ENCODE measurements around the gene CEP250. TPM values are rescaled to one million over a fixed set of nuclear protein-coding genes. Genes with fewer than 3 reads are reported as not detected.
A peak's percentile ranks its signal among the peaks of the same experiment; 100 is the strongest.

The CEP250 gene
- total and polyA plus RNA-seq, 4 donors, result 16.2 to 32.5 (median 19.9) TPM

DNA sequence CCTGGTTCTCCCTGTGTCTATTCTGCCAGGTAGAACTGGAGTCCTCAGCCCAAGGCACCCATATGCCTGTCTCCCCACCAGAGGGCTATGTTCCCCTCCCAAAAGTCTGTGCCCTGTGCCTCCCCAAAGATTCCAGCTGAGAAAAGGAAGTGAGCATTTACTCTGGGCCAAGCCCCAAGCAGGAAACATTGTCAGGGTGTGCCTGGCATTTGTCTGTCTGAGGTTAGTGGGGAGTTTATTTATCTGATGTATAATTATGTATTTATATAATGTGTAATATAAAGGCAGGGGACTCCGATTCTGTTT lies 23.0 kb upstream of the CEP250 start:
- no peaks in the 10 kb centered on the region for H3K36me3 ChIP-seq (ENCODE audit: control insufficient read depth in 1 of 2, insufficient read depth in 2 of 2, low read length in 1 of 2)
- DNase-seq (no peak), ATAC-seq (ENCODE audit: low FRiP score) (no peak)
- whole genome bisulfite sequencing, 2 donors, result 76 to 82% methylated on average over 1 of the region's 1 CpG
- no peak overlapping the region for H3K27ac ChIP-seq (ENCODE audit: low read depth in 1 of 2, low read length in 2 of 2)
- H3K4me1 ChIP-seq (ENCODE audit: control insufficient read depth in 1 of 2, insufficient read depth in 2 of 2, low read length in 2 of 2), result no peaks in the 10 kb centered on the region
- intact Hi-C loops (cut with DNase I), result no loop called here
- H3K27me3 ChIP-seq (ENCODE audit: control insufficient read depth in 1 of 2, insufficient read depth in 2 of 2, low read length in 1 of 2), result no peaks in the 10 kb centered on the region
- no peak overlapping the region for H3K4me3 ChIP-seq (ENCODE audit: low read length in 2 of 2)
- H3K9me3 ChIP-seq (ENCODE audit: control insufficient read depth, low read length), result no peaks in the 10 kb centered on the region

DNA sequence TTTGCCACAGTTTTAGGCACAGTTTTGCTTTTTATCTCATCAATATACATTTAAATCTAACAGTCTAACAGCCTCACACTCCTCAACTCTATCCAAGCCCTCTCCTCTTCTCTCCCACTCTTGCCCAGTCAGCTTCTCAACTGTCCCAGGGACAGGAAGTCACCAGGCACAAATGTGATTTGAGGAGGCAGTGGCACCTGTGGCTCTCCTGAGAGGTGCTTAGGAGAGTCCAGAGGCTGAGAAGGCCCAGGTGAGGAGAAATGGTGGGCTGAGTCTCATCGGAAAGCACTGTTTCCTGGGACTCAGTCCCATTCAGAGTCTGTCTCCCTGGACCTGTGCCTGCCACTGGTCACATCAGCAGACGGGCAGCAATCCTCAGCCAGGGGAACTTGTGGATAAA lies 22.1 kb upstream of the CEP250 start:
- no peak for ATAC-seq (ENCODE audit: low FRiP score)
- no peak for DNase-seq
- Histone ChIP-seq H3K4me1 (ENCODE audit: control insufficient read depth in 1 of 2, insufficient read depth in 2 of 2, low read length in 2 of 2) (peaks cover 0 to 2% of the 10 kb centered on the region in 2 donors), H3K27ac (ENCODE audit: low read depth in 1 of 2, low read length in 2 of 2) (no peak overlapping the region), H3K27me3 (ENCODE audit: control insufficient read depth in 1 of 2, insufficient read depth in 2 of 2, low read length in 1 of 2) (no peaks in the 10 kb centered on the region), H3K4me3 (ENCODE audit: low read length in 2 of 2) (no peak overlapping the region), H3K36me3 (ENCODE audit: control insufficient read depth in 1 of 2, insufficient read depth in 2 of 2, low read length in 1 of 2) (no peaks in the 10 kb centered on the region), H3K9me3 (ENCODE audit: control insufficient read depth, low read length) (no peaks in the 10 kb centered on the region)
- 78 to 90% methylated on average over 2 of the region's 2 CpGs for WGBS, 2 donors
- intact Hi-C loops (cut with DNase I), result no loop called here

DNA sequence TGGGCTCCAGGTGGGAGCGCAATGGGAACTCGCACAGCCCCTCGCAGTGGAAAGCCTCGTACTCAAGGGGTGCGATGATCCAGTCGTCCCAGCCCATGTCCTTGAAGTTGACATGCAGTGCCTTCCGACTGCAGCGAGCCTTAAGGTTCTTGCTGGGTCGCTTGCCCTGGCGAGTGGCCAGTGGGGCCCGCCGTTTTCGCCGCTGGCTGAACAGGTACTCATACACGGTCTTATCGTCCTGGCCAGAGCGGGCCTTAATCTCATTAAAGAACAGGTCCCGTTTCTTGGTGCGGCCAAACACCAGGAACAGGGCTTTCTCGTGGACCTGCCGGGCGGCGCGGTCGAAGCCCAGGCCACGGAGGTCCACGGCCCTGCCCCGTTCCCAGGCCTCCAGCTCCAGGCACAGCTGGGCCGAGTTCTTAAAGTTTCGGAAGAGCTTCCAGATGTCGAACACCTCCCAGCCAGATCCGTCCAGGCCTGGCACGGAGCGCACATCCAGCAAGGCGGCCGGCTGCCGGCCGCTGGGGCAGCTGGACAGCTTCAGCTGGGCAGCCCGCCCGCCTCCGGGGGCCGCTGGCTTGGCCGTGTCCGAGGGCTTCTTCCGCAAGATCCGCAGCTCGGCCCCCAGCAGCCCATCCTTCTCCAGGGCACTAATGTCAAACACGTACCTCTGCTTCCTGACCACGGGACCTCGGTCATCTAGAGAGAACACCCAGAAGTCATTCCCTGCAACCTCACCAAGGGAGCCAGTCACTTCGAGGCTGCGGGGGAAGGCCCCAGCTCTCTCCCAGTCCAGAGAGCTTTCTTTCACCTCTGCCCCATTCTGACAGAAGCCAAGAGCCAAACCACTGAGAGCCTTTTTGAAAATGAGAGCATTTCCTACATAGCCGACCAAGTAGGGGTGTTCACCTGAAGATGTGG lies 21.1 kb upstream of the CEP250 start:
- Histone ChIP-seq H3K9me3 (ENCODE audit: control insufficient read depth, low read length) (no peaks in the 10 kb centered on the region), H3K4me3 (ENCODE audit: low read length in 2 of 2) (no peak overlapping the region), H3K27me3 (ENCODE audit: control insufficient read depth in 1 of 2, insufficient read depth in 2 of 2, low read length in 1 of 2) (no peaks in the 10 kb centered on the region), H3K4me1 (ENCODE audit: control insufficient read depth in 1 of 2, insufficient read depth in 2 of 2, low read length in 2 of 2) (peaks cover 0 to 2% of the 10 kb centered on the region in 2 donors), H3K27ac (ENCODE audit: low read depth in 1 of 2, low read length in 2 of 2) (no peak overlapping the region), H3K36me3 (ENCODE audit: control insufficient read depth in 1 of 2, insufficient read depth in 2 of 2, low read length in 1 of 2) (no peaks in the 10 kb centered on the region)
- no peak for DNase-seq
- no peak for ATAC-seq (ENCODE audit: low FRiP score)
- 86 to 89% methylated on average over 52 to 53 of the region's 53 CpGs for WGBS, 2 donors
- intact Hi-C loops (cut with DNase I), result no loop called here

GRCh38 chr20:35436177-35436573 lies 19.2 kb upstream of the CEP250 start:
- Histone ChIP-seq H3K4me1 (ENCODE audit: control insufficient read depth in 1 of 2, insufficient read depth in 2 of 2, low read length in 2 of 2) (peaks cover 0 to 2% of the 10 kb centered on the region in 2 donors), H3K27me3 (ENCODE audit: control insufficient read depth in 1 of 2, insufficient read depth in 2 of 2, low read length in 1 of 2) (no peaks in the 10 kb centered on the region), H3K27ac (ENCODE audit: low read depth in 1 of 2, low read length in 2 of 2) (no peak overlapping the region), H3K36me3 (ENCODE audit: control insufficient read depth in 1 of 2, insufficient read depth in 2 of 2, low read length in 1 of 2) (no peaks in the 10 kb centered on the region), H3K4me3 (ENCODE audit: low read length in 2 of 2) (no peak overlapping the region), H3K9me3 (ENCODE audit: control insufficient read depth, low read length) (no peaks in the 10 kb centered on the region)
- intact Hi-C loops (cut with DNase I), result no loop called here
- WGBS, 2 donors, result 83 to 84% methylated on average over 4 of the region's 4 CpGs
- ATAC-seq (ENCODE audit: low FRiP score), result no peak
- DNase-seq, result no peak

DNA sequence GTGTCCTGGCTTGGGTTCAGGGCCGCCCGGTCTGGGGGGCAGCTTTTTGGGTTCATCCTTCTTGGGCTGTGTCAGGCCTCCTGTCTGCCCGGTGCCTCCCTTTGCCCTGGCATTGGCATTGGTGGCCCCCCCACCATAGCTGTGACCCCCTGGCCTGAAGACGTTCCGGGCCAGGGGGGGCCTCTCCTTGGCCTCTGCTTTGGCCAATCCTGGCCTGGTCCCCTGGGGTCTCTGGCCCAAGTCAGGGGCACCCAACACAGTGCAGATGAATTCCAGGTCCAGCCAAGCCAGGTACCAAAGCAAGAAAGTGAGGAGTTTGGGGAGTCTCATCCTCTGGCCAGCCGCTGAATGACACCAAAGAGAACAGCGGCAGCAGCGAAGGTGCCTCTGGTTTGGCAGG lies 17.8 kb upstream of the CEP250 start:
- DNase-seq, result no peak
- Histone ChIP-seq H3K4me3 (ENCODE audit: low read length in 2 of 2) (no peak overlapping the region), H3K27ac (ENCODE audit: low read depth in 1 of 2, low read length in 2 of 2) (peak overlapping the region in 1 of 2 donors; percentile 49), H3K9me3 (ENCODE audit: control insufficient read depth, low read length) (no peaks in the 10 kb centered on the region), H3K27me3 (ENCODE audit: control insufficient read depth in 1 of 2, insufficient read depth in 2 of 2, low read length in 1 of 2) (no peaks in the 10 kb centered on the region), H3K4me1 (ENCODE audit: control insufficient read depth in 1 of 2, insufficient read depth in 2 of 2, low read length in 2 of 2) (peaks cover 0 to 2% of the 10 kb centered on the region in 2 donors), H3K36me3 (ENCODE audit: control insufficient read depth in 1 of 2, insufficient read depth in 2 of 2, low read length in 1 of 2) (no peaks in the 10 kb centered on the region)
- ATAC-seq (ENCODE audit: low FRiP score), result peak; percentile 8
- intact Hi-C loops (cut with DNase I), result no loop called here
- 45 to 48% methylated on average over 8 of the region's 8 CpGs for WGBS, 2 donors

DNA sequence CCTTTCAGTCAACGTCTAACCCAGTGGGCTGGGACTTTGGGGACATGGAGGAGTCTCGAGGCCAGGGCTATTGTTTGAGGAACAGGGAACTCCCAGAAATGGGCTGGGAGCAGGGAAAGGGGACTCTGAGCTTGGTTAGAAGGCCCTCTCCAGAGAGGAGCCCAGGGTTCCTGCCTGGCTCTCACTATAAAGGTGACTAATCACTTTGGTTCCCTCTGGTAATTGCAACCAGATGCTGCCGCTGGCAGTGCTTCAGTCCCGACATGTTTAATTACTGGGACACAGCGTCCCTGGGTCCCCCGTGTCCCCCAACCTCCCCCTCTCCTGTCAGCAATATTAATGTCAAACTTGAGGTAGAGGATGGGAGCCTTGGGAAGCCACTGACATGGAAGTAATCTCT lies 12.4 kb upstream of the CEP250 start:
- intact Hi-C loops (cut with DNase I), result loop anchor here in 1 of 2 donors (2.0 kb wide), 1 partner anchor 138 kb away; no protein-coding TSS in a partner anchor
- Histone ChIP-seq H3K4me3 (ENCODE audit: low read length in 2 of 2) (no peak overlapping the region), H3K9me3 (ENCODE audit: control insufficient read depth, low read length) (no peaks in the 10 kb centered on the region), H3K27ac (ENCODE audit: low read depth in 1 of 2, low read length in 2 of 2) (no peak overlapping the region), H3K4me1 (ENCODE audit: control insufficient read depth in 1 of 2, insufficient read depth in 2 of 2, low read length in 2 of 2) (no peaks in the 10 kb centered on the region), H3K27me3 (ENCODE audit: control insufficient read depth in 1 of 2, insufficient read depth in 2 of 2, low read length in 1 of 2) (no peaks in the 10 kb centered on the region), H3K36me3 (ENCODE audit: control insufficient read depth in 1 of 2, insufficient read depth in 2 of 2, low read length in 1 of 2) (no peaks in the 10 kb centered on the region)
- DNase-seq (no peak), ATAC-seq (ENCODE audit: low FRiP score) (no peak)
- WGBS, 2 donors, result 22 to 26% methylated on average over 6 of the region's 6 CpGs

GRCh38 chr20:35444226-35444625 lies 11.2 kb upstream of the CEP250 start:
- Histone ChIP-seq H3K4me3 (ENCODE audit: low read length in 2 of 2) (no peak overlapping the region), H3K27ac (ENCODE audit: low read depth in 1 of 2, low read length in 2 of 2) (no peak overlapping the region), H3K9me3 (ENCODE audit: control insufficient read depth, low read length) (no peaks in the 10 kb centered on the region), H3K36me3 (ENCODE audit: control insufficient read depth in 1 of 2, insufficient read depth in 2 of 2, low read length in 1 of 2) (no peaks in the 10 kb centered on the region), H3K27me3 (ENCODE audit: control insufficient read depth in 1 of 2, insufficient read depth in 2 of 2, low read length in 1 of 2) (no peaks in the 10 kb centered on the region), H3K4me1 (ENCODE audit: control insufficient read depth in 1 of 2, insufficient read depth in 2 of 2, low read length in 2 of 2) (no peaks in the 10 kb centered on the region)
- intact Hi-C loops (cut with DNase I), result no loop called here
- no peak for ATAC-seq (ENCODE audit: low FRiP score)
- no peak for DNase-seq
- WGBS, 2 donors, result 76 to 81% methylated on average over 2 of the region's 2 CpGs

DNA sequence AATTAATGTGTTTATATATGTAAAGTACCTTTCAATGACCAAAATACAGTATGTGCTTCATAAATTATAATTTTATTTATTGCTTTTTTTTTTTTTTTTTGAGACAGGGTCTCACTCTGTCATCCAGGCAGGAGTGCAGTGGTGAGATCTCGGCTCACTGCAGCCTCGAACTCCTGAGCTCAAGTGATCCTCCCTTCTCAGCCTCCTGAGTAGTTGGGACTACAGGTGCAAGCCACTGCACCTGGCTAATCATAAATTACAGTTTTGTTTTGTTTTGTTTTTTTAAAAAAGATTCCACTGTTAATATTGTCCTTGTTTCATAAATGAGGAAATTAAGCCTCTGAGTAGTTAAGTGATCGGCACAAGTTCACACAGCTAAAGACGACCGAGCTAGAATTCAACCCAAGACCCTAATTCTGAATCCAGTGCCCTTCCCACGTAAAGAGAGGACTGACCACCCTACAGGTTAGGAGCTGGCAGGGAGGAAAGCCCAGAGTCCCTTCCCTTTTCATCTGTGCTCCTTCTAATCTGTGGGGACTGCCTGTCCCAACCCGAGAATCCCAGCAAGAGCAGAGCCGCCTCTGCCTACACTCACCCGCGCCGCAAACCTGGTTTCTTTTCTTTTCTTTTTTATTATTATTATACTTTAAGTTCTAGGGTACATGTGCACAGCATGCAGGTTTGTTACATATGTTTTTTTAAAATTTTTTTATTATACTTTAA lies 8.9 kb upstream of the CEP250 start:
- ATAC-seq (ENCODE audit: low FRiP score) (no peak), DNase-seq (no peak)
- Histone ChIP-seq H3K27me3 (ENCODE audit: control insufficient read depth in 1 of 2, insufficient read depth in 2 of 2, low read length in 1 of 2) (no peaks in the 10 kb centered on the region), H3K4me1 (ENCODE audit: control insufficient read depth in 1 of 2, insufficient read depth in 2 of 2, low read length in 2 of 2) (no peaks in the 10 kb centered on the region), H3K4me3 (ENCODE audit: low read length in 2 of 2) (no peak overlapping the region), H3K9me3 (ENCODE audit: control insufficient read depth, low read length) (no peaks in the 10 kb centered on the region), H3K36me3 (ENCODE audit: control insufficient read depth in 1 of 2, insufficient read depth in 2 of 2, low read length in 1 of 2) (no peaks in the 10 kb centered on the region), H3K27ac (ENCODE audit: low read depth in 1 of 2, low read length in 2 of 2) (no peak overlapping the region)
- 37 to 40% methylated on average over 11 of the region's 11 CpGs for WGBS, 2 donors
- intact Hi-C loops (cut with DNase I), result loop anchor here in 1 of 2 donors (2.0 kb wide), 1 partner anchor 144 kb away; no protein-coding TSS in a partner anchor

All from aorta (tissue), 5 donors.